Activated CD4-positive, alpha-beta T cell treated with anti-CD3 and anti-CD28 coated beads, Interleukin-2, amount 50 U/mL, for 24 hours (primary cell): ENCODE results near the gene INPP5A.
"Not testable (repeated sequence)": the region's sequence is repeated elsewhere in the genome, so short reads cannot be mapped to it uniquely, and the experiment has no call there.

Experiments used
- DNase-seq, 2 donors: peaks; one replicate each; pipeline ENCODE4 v3.0.0-alpha.2; 2020; ENCODE audit warnings: low read depth in 1 of 2, low spot score in 1 of 2

The INPP5A gene

GRCh38 chr10:132808383-132809231, 271.0 kb downstream of the INPP5A start:
- no peak for DNase-seq

GRCh38 chr10:132809232-132810140, 271.9 kb downstream of the INPP5A start:
- DNase-seq, result no peak

- DNase-seq, result no peak
These were observed 272.7 kb downstream of the INPP5A start for GRCh38 chr10:132810141-132810806.

- no peak for DNase-seq
These were observed 273.5 kb downstream of the INPP5A start for GRCh38 chr10:132810807-132811700.

GRCh38 chr10:132811891-132812481, 274.4 kb downstream of the INPP5A start:
- DNase-seq, result no peak

- no peak for DNase-seq
These were observed 274.9 kb downstream of the INPP5A start for GRCh38 chr10:132812520-132812919.

GRCh38 chr10:132813001-132813401, 275.4 kb downstream of the INPP5A start:
- DNase-seq, result no peak

- no peak for DNase-seq
These were observed 276.2 kb downstream of the INPP5A start for GRCh38 chr10:132813560-132814468.

- no peak for DNase-seq
These were observed 276.9 kb downstream of the INPP5A start for GRCh38 chr10:132814469-132814856.

- DNase-seq, result no peak
These were observed 277.7 kb downstream of the INPP5A start for GRCh38 chr10:132815168-132815857.

GRCh38 chr10:132816718-132817117, 279.1 kb downstream of the INPP5A start:
- no peak for DNase-seq

- no peak for DNase-seq
These were observed 280.2 kb downstream of the INPP5A start for GRCh38 chr10:132817701-132818211.

- no peak for DNase-seq
These were observed 282.5 kb downstream of the INPP5A start for GRCh38 chr10:132820056-132820455.

- not testable (repeated sequence) for DNase-seq
These were observed 288.4 kb downstream of the INPP5A start for GRCh38 chr10:132825783-132826523.

GRCh38 chr10:132826524-132827422, 289.2 kb downstream of the INPP5A start:
- DNase-seq, result no peak

- DNase-seq, result no peak
These were observed 289.8 kb downstream of the INPP5A start for GRCh38 chr10:132827423-132827789.
